Measurements from ENCODE around the gene LSM2.

DNA sequence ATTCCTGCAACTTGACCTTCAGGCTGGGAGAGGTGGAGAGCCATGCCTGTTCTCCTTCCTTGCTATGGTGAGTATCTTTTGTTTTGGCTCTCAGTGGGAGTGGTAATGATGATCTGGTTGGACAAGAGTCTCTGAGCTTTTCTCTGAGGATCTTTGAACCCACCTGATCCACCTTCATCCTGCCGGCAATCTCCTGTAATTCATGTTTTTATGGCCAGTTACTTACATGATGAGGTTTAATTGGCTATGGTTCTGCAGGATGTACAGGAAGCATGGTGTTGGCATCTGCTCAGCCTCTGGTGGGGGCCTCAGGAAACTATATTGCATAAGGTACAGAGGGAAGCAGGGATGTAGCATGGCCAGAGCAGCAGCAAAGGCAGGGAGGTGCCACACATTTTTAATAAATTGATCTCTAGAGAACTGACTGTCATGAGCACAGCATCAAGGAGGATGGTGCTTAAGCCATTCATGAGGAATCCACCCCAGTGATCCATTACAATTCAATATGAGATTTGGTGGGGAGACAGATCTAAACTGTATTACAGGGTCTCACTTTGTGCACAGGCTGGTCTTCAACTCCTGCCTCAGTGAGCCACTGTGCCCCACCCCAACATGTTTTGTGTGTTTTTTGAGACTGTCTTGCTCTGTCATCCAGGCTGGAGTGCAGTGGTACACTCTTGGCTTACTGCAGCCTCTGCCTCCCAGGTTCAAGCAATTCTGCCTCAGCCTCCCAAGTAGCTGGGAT is 30.8 kb upstream of the LSM2 start:
- TF ChIP-seq, protein P1, sequence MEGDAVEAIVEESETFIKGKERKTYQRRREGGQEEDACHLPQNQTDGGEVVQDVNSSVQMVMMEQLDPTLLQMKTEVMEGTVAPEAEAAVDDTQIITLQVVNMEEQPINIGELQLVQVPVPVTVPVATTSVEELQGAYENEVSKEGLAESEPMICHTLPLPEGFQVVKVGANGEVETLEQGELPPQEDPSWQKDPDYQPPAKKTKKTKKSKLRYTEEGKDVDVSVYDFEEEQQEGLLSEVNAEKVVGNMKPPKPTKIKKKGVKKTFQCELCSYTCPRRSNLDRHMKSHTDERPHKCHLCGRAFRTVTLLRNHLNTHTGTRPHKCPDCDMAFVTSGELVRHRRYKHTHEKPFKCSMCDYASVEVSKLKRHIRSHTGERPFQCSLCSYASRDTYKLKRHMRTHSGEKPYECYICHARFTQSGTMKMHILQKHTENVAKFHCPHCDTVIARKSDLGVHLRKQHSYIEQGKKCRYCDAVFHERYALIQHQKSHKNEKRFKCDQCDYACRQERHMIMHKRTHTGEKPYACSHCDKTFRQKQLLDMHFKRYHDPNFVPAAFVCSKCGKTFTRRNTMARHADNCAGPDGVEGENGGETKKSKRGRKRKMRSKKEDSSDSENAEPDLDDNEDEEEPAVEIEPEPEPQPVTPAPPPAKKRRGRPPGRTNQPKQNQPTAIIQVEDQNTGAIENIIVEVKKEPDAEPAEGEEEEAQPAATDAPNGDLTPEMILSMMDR (IDR thresholded peaks at IDR 0.05): no peak
- TF ChIP-seq POLR2A (IDR thresholded peaks at IDR 0.05): no peak
